ELR (cell line): Measurements from ENCODE around the gene OGFR.

Source experiments
- DNase-seq: peaks from one replicate; pipeline ENCODE4 v3.0.0-alpha.2; 2015; ENCODE audit warnings: low read depth

OGFR gene

DNA sequence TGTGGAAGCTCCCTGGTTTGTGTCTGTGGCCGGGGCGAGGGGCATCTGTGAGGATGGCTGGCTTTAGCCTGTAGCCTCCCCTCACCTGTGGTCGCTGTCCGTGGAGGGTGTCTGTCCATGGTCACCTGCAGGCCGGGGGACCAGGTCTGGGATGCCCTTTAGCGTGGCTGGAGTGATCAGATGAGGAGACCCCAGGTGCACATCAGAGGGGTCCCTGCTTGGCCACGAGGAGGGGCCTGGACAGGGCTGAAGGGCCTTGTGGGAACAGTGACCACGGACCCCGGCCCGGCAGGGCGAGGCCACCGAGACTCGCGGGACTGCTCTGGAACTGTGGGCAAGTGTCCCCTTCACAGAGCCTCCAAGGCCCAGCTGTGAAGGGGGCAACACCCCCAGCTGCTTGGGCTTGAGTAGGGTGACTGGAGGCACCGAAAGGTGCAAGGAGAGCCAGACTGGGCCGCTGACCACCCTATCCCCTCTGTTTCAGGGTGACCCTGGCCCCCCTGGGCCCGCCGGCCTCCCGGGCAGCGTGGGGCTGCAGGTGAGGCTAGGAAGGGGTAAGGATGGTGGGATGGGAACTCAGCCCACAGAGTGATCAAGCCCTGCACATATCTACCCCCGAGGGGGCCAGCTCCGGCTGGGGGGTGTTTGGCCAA, 20.8 kb downstream of the OGFR start:
- DNase-seq: no peak

DNA sequence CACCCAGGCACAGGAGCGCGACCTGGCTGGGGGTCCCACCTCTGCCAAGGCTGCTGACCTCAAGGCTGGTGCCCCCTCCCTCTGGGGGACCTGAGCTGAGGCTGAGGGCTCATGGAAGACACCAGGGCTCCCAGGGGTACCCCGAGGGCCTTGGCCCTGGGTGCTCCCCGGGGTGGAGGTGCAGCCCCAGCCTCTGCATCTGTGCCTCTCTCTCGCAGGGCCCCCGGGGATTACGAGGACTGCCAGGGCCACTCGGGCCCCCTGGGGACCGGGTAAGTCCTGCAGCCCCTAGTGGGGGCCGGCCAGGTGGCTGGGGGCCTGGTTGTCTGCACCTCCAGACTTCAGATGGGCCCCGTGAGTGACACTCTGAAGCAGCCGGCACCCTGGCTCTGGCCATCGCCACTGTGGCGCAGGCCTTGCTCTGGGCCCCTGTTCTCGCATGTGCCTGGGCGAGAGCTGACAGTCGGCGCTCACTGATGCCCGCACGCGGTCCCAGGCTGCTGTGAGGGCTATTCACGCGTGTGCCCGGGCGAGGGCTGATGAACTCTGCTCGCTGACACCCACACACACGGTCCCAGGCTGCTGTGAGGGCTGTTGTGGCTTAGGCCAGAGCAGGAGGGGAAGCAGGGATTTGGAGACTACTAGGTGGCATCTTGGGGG, 21.5 kb downstream of the OGFR start:
- no peak for DNase-seq

DNA sequence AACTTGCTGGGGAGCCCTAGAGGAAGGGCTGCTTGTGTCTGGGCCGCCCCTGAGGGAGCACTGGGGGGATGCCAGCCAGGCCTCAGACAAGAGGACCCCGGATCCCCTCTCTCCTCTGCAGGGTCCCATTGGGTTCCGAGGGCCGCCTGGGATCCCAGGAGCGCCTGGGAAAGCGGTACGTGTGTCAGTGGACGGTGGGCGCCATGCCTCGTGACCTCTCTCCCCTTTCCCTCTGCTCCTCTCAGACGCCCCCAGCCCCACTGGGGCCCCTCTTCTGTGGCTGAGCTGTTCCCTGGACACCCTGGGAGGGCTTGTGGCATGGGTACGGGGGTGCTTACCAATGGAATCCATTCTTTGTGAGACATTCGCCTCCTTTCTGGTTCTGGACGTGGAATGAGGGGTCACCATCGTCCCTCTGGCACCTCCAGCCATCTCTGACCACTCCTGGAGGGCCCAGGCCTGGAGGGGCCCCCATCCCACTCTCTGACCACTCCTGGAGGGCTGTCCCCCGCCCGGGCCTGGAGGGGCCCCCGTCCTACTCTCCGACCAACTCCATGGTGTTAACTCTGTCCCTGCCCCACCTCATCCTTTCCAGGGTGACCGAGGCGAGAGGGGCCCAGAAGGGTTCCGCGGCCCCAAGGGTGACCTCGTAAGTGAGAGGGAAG, 22.1 kb downstream of the OGFR start:
- DNase-seq: no peak

DNA sequence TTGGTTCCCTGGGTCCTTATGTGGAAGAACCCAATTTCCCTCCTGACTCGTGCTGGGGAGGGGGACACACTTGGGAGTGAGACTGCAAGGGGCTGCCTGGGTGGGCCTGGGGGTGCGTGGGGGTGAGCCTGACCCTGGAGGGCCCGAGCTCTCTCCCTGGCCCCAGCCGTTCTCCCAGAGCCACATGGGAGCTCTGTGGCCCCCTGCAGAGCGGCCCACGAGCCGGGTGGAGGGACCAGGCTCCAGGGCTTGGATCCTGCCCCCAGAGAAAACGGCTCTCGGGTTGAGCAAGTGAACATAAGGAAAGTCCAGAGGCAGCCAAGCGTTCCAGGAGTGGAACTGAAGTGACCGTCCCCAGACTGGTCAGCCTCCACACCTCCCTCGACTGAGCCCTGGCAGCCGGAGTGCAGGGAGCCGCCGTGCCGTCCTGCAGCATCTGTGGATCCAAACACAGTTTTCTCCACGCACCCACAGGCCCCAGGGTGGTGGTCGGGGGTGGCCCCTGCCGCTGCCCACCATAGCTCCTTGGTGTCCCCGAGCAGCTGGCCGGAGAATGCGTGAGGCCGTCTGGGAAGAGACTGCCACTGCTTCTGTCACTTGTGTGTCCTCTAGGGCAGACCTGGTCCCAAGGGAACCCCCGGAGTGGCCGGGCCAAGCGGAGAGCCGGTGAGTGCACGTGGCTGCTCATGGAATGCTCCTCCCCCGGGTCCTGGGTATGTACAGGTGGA, 22.8 kb downstream of the OGFR start:
- DNase-seq: no peak

DNA sequence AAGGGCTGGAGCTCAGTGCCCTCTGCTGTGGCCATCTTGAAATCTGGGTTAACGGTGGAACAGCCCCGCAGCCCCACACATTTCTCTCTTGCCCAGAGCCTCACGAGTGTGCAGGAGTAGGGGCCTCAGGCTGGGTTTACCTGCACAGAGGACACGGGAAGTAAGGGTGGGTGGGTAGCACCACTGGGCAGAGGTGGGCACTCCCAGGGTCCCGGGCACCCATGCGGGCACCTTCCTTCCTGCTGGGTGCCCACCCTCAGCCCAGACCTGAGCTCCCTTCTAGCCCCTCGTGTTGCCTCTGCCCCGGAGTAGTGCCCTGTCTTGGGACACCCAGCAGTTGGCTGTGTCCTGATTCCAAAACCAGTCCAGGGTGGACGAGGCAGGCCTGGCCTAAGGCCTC, 23.4 kb downstream of the OGFR start:
- no peak for DNase-seq

DNA sequence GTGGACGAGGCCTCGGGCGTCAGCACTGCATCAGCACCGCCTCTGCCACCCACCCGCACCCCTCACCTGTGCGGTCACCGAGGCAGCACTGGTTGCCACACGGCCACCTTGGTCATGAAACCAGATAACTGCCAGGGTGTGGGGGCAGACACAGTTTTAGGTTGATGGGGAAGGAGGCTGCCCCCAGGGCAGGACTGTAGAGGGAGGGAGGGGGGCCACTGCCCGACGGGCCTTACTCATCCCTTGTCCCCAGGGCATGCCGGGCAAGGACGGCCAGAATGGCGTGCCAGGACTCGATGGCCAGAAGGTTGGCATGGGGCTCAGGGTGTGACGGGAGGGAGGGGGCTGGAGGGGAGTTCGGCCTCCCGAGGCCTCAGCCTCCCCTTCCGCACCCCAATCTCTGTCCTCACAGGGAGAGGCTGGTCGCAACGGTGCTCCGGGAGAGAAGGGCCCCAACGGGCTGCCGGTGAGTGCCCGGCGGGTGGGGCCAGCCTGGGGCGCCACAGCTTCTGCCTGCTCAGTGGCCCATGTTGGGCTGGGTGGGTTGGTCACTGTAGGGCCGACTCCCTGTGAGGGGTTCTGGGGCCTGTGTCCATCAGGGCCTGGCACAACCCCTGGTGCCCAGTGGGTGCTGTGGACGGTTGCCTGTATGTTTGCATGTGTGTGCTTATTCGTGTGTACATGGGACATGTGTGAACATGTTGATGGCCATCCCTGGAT, 24.0 kb downstream of the OGFR start:
- DNase-seq: no peak

DNA sequence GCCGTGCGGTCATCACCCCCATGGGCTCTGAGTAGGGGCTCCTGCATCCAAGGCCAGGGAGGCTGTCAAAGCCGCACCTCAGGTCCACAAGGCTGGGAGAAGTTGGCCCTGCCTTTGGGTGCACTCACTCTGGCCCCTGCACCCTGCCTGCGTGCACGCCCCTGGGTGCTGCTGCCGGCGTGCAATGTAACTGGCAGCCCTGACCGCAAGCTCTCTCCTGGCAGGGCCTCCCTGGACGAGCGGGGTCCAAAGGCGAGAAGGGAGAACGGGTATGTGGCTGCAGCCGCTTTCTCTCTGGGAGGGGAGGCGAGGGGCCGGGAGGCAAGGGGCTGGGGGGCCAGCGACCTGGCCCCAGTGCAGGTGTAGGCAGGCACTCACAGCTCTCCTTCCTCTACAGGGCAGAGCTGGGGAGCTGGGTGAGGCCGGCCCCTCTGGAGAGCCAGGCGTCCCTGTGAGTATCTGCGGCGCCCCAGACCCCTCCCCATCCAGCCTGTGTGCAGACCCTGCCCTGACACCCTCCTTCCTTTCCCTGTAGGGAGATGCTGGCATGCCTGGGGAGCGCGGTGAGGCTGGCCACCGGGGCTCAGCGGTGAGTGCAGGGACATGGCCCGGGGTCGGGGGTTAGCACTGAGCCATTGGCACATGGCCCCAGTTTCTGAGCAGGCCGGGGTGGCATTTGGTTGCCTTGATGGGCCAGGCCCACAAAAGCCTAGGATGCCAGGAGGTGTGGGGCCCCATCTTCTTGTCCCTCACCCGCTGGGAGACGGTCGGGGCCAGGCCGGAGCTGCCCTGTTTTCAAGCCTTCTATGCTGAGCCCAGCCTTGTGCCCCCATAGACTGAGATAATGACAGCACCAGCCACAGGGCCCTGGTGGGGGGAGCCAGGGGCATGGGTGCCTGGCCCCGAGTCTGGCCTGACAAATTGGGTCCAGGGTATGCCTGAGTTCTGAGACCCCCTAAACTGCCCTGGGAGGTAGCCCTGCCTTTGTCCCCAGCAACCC, 24.9 kb downstream of the OGFR start:
- DNase-seq: no peak

DNA sequence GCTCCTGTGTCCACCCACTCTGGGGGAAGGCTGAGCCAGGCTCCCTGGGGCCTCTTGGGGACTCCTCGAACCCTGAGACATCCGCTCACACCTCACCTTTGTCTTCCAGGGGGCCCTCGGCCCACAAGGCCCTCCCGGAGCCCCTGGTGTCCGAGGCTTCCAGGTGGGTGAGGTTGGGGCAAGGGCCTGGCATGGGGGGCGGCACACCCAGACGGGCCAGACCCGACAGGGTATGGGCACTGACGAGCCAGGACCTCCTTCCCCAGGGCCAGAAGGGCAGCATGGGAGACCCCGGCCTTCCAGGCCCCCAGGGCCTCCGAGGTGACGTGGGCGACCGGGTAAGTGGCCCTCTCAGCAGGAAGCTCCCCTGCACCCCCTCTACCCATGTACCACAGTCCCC, 25.6 kb downstream of the OGFR start:
- DNase-seq: no peak

DNA sequence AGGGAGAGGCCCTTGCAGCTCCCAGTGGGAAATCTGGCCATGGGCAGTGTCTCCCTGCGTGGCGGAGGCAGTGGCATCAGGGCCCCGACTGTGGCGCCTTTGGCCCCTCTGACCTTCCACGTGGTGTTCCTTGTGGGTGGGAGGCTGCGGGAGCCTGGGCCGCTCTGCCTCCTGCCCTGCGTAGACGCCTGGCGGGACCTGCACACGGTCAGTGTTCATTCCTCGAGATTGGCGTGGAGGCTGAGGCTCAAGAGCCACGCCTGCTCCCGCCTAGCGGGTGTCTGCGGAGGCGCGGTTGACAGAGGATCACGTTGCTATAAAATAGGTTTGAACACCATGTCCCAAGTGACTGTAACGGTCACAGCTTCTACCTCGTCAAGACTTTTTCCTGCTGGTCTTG, 26.2 kb downstream of the OGFR start:
- DNase-seq: no peak

DNA sequence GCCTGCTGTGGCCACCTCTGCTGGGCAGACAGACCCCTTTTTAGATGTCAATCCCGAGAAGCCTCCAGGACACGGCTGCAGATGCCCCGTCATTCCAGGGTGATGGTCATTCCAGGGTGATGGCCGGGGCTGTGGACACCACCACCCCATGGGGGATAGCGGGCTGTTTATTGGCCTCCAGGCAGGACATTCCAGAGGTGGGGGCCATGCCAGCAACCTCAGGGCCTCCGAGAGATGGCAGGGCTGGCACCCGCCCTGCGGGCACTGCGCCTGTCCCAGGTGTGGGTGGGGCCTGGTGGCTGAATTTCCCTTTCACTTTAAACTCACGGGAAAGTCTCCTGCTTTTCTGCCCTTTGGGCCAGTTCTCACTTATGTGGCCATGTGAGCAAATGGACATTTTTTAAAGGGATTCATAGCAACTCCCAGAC, 26.7 kb downstream of the OGFR start:
- no peak for DNase-seq

DNA sequence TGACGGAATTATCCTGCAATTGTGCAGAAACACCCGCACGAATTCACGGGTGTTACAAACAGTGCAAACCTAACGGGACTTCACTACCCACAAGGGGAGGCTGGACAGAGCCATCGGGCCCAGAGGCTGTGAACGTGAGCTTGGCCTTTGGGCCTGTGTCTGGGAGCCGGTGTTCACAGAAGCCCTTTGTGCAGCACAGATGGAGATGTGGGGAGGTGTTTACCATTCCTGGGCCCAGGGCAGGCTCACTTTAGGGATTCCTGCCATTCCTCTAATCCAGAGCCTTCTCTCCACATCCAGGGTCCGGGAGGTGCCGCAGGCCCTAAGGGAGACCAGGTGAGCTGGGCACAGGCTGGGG, 27.2 kb downstream of the OGFR start:
- DNase-seq: no peak

DNA sequence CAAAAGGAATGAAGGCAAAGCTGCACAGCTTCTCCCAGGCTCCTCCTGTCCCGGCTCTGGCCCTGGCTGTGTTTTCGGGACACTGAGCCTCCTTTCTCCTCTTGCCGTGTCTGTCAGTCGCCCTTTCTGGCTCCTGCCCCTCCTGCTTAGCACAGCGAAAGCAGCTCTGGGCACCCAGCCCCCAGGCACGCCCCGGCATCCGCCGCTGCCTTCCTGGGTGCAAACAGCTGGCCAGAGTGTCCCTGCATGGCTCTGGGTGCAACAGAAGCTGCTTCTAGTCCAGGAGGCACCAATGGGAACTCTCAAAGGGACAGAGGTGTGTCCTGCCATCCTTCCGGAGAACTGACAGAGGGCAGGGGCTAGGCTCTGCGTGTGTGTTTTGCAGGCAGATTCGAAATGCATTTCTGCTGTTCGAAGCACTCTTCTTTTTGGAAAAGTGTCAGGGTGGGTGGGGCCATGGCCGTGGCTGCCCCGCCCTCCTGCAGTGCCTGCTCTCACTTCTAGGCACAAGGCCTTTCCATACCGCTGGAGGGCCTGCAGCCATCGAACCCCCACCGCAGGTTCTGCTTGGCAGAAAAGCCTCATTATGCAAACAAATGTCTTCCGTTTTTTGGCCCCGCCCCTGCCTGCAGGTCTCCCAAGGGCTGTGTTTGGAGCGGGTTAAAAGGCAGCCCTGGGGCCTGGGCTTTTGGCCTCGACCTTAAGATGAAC, 27.7 kb downstream of the OGFR start:
- DNase-seq: no peak

DNA sequence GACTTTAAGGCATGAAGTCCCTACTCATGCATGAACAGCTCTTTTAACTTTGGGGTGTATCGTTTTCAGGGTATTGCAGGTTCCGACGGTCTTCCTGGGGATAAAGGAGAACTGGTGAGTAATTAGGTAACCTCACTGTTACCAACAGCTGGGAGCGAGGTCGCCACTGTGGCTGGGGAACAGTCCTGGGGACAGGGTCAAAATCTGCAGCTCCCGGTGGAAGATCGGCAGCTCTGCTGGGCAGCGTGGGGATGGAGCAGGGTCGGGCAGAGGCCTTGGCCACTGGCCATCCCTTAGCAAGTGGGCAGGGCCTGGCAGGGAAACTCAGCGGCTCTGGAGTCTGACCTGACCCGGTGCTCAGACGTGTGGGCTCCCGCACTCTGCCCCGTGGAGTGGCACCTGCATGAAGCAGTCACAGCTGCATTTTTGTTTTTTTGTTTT, 28.3 kb downstream of the OGFR start:
- no peak for DNase-seq

DNA sequence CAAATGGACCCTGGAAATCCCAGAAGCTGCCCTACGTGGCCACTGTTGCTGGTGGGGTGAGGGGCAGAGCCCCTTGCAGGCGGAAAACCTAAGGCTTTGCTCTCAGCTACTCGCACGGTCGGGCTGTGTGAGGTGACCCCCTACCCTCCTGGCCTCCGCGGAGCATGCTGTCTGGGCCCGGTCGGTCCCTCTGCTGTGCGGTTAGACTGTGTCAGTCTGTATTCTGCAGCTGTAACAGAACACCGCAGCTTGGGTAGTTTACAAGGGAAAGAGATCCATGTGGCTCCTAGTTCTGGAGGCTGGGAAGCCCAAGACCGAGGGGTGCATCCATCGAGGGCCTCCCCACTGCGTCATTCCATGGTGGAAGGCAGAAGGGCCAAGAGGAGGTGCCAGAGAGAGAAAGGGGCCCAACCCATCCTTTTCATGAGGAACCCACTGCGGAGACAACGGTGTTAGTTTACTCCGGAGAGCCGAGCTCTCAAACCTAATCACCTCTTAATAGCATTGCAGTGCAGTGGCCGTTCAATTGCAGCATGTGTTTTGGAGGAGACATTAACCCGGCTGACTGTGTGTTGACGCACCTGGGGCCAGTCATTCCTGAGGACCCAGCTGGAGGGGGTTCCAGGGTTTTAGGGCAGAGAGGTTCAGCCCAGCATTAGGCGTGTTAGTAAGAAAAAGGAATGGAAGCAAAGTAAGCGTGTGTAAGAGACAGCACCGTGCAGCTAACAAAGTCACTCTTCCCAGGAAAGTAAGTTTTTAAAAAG, 30.5 kb downstream of the OGFR start:
- DNase-seq: no peak

DNA sequence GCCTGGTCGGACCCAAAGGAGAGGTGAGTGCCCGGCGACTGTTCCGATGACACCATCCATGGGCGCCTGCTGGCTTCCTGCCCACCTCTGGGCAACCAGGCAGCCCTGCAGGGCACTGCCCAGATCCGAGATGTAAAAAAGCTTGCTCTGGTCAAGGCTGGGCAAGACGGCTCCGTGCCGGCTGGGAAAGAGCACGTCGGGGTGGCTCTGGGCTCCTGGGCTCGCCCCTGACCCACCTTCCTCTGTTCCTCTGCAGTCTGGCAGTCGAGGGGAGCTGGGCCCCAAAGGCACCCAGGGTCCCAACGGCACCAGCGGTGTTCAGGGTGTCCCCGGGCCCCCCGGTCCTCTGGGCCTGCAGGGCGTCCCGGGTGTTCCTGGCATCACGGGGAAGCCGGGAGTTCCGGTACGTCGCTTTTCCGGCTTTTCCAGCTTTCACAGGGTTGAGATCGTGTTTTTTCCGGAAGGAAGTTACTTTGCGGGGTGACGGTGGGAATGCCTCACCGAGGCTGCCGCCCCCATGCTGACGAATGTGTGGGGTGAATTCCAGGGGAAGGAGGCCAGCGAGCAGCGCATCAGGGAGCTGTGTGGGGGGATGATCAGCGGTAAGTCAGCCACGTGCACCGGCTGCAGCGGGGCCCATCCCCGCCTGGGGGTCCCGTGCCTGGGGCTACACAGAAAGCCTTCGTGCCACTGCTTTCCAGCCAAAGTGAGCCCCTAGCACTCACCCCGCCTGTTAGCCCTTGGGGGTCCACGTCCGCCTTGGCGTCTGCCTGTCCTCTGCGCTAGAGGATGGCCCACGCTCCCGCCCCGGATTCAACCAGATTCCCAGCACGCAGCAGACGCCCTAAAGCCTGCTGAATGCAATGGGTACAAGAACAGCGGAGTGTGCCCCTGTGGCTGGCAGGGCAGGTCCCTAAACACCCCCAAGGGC, 31.6 kb downstream of the OGFR start:
- DNase-seq: no peak

DNA sequence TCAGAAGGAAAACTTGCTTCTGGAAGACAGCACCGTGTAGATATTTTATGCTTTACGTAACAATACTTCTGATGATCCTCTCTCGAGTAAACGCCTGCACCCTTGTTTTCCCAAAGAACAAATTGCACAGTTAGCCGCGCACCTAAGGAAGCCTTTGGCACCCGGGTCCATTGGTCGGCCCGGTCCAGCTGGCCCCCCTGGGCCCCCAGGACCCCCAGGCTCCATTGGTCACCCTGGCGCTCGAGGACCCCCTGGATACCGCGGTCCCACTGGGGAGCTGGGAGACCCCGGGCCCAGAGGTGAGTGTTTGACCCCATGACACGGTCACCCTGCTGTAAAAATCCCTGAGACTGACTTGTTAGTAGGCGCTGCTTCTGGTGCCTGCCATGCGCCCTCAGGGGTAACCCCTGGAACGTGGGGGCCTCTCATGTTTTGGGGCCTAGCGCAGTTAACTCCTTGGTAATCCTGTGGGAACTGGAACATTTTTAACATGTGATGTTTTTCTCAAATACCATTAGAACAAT, 32.4 kb downstream of the OGFR start:
- no peak for DNase-seq

DNA sequence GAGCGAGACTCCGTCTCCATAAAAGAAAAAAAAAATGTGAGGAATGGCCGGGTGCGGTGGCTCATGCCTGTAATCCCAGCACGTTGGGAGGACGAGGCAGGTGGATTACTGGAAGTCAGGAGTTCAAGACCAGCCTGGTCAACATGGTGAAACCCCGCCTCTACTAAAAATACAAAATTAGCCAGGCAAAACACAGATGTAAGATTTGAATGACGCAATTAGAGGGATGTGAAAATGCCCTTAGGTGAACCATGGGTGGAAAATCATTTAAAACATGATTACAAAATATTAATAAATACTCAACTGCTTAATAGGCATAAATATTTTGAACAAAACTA, 33.1 kb downstream of the OGFR start:
- no peak for DNase-seq

DNA sequence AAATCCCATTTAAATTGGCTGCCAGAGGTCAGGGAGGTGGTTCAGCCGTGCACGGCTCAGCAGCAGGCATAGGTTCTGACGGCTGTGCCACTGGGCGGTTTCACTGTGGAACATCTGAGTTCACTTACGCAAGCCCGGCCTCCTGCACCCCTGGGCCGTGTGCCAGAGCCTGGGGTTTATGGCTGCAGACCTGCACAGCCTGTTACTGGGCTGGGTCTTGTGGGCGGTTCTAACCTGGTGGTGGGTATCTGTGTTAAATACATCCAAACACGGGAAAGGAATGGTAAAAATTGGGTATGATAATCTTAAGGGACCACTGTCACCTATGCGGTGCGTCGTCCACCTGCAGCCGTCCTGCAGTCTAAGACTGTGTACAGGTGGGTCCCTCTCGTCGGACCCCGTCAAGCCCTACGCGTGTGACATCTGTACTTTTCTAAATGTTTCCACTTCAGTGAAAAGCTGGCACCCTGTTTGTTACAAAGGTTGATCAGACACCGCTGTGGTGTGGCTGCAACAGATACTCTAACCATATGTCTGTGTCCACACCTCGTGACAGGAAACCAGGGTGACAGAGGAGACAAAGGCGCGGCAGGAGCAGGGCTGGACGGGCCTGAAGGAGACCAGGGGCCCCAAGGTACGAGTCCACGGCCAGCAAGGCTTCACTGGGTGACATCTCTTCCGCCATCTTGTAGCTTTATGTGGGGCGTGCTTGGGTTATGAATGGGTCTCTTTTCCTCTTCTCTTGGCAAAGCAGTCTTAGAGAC, 33.7 kb downstream of the OGFR start:
- DNase-seq: no peak
